ENCODE data around the gene RARB.

Gene RARB

GRCh38 chr3:25433106-25433505 lies 5.0 kb downstream of the RARB start:
- H3K27ac ChIP-seq: no peak overlapping the region
- TF ChIP-seq ZFX (IDR thresholded peaks at IDR 0.05; ENCODE audit: borderline replicate concordance): no peak
- TF ChIP-seq, protein P1, sequence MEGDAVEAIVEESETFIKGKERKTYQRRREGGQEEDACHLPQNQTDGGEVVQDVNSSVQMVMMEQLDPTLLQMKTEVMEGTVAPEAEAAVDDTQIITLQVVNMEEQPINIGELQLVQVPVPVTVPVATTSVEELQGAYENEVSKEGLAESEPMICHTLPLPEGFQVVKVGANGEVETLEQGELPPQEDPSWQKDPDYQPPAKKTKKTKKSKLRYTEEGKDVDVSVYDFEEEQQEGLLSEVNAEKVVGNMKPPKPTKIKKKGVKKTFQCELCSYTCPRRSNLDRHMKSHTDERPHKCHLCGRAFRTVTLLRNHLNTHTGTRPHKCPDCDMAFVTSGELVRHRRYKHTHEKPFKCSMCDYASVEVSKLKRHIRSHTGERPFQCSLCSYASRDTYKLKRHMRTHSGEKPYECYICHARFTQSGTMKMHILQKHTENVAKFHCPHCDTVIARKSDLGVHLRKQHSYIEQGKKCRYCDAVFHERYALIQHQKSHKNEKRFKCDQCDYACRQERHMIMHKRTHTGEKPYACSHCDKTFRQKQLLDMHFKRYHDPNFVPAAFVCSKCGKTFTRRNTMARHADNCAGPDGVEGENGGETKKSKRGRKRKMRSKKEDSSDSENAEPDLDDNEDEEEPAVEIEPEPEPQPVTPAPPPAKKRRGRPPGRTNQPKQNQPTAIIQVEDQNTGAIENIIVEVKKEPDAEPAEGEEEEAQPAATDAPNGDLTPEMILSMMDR (IDR thresholded peaks at IDR 0.05): no peak

DNA sequence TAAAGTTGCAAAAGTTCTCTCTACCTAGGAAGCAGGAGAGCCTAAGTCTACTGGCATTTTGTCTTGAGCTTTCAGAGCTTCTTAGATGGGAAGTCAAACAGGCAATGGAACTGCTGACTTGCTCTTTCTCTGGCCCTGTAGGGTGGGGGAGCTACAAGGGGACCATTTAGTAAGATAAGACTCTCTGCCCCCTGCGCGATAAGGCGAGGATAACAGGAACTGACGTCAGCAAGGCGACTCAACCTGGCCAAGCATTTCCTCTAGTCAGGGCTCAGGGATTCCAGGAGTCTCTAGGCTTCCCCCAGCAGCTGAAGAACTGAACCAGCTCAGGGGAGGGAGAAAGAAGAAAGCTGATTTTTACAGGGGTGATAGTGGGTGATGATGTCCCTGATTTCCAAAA lies 5.8 kb downstream of the RARB start:
- no peak overlapping the region for H3K27ac ChIP-seq
- TF ChIP-seq ZFX (IDR thresholded peaks at IDR 0.05; ENCODE audit: borderline replicate concordance): no peak
- TF ChIP-seq, protein P1 (IDR thresholded peaks at IDR 0.05): no peak

DNA sequence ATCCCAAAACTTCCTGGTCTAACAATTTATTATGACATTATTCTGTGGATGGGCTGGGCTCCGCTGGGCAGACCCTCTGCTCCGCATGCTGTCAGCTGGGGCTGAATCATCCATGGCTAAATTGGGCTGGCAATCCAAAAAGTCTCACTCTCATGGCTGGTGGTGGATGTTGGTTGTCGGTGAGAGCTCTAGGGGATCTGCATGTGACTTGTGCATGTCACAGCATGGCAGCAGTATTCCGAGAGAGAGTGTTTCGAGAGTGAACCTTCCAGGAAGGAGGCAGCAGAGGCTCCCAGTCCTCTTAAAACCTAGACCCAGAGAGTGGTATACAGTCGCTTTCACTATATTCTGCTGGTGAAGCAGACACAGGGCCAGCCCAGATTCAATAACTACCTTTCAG lies 9.9 kb downstream of the RARB start:
- no peak overlapping the region for H3K27ac ChIP-seq
- no peak for TF ChIP-seq ZFX (IDR thresholded peaks at IDR 0.05; ENCODE audit: borderline replicate concordance)
- TF ChIP-seq, protein P1 (IDR thresholded peaks at IDR 0.05): no peak

GRCh38 chr3:25438791-25439555 lies 10.9 kb downstream of the RARB start:
- no peak for TF ChIP-seq ZFX (IDR thresholded peaks at IDR 0.05; ENCODE audit: borderline replicate concordance)
- TF ChIP-seq, protein P1 (IDR thresholded peaks at IDR 0.05): no peak
- H3K27ac ChIP-seq: no peak overlapping the region

GRCh38 chr3:25441234-25441856 lies 13.3 kb downstream of the RARB start:
- no peak for TF ChIP-seq ZFX (IDR thresholded peaks at IDR 0.05; ENCODE audit: borderline replicate concordance)
- TF ChIP-seq, protein P1 (IDR thresholded peaks at IDR 0.05): peak; percentile 89
- no peak overlapping the region for H3K27ac ChIP-seq

DNA sequence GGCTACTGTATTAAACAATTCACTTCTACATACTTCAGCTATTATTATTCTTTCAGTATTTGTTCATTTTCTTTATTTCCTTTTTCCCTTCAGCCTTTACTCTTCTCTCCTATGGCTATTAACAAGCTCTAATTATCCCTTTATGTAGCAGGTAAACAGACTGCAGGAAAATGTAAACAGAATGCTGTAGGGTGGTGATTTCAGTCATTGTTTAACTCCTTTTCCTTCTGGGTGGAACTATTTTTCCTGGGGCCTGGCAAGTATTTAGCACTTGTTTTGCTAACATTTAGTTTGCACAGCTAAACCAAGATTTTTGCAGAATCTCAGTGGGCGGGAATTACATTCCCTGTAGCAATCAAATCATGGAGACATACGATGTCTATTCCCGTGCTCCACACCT lies 14.4 kb downstream of the RARB start:
- TF ChIP-seq, protein P1 (IDR thresholded peaks at IDR 0.05): no peak
- TF ChIP-seq ZFX (IDR thresholded peaks at IDR 0.05; ENCODE audit: borderline replicate concordance): no peak
- peak overlapping the region; percentile 28; the same call in 1 of the 2 replicates for H3K27ac ChIP-seq

GRCh38 chr3:25444273-25444672 lies 16.2 kb downstream of the RARB start:
- H3K27ac ChIP-seq: no peak overlapping the region
- TF ChIP-seq, protein P1 (IDR thresholded peaks at IDR 0.05): no peak
- TF ChIP-seq ZFX (IDR thresholded peaks at IDR 0.05; ENCODE audit: borderline replicate concordance): no peak

Measured in 22Rv1 (cell line).